HG03135 (cell line): ENCODE results near the gene PBLD.

Source experiments
- ATAC-seq: cut with Tn5 transposase; IDR thresholded peaks from one replicate; pipeline ENCODE4 v1.9.1; 2021; ENCODE audit warnings: mild to moderate bottlenecking, moderate library complexity; ENCODE audit not compliant: unreplicated experiment

The PBLD gene

GRCh38 chr10:68332259-68333057 is at the start of gene PBLD:
PBLD (minus strand) TSS chr10:68332928; CDS start chr10:68306844, 26,084 bp downstream.
- peak; percentile 22 for ATAC-seq

- no peak for ATAC-seq
Observed at GRCh38 chr10:68371604-68372003, 38.9 kb upstream of the PBLD start.

GRCh38 chr10:68367121-68367520 is 34.4 kb upstream of the PBLD start:
- no peak for ATAC-seq

- ATAC-seq, result no peak
Observed at GRCh38 chr10:68366600-68366999, 33.9 kb upstream of the PBLD start.

- no peak for ATAC-seq
Observed at GRCh38 chr10:68365611-68366010, 32.9 kb upstream of the PBLD start.

- ATAC-seq, result no peak
Observed at GRCh38 chr10:68364101-68364886, 31.6 kb upstream of the PBLD start.

GRCh38 chr10:68362590-68362989 is 29.9 kb upstream of the PBLD start:
- no peak for ATAC-seq

GRCh38 chr10:68359189-68359588 is 26.5 kb upstream of the PBLD start:
- no peak for ATAC-seq

GRCh38 chr10:68353537-68353936 is 20.8 kb upstream of the PBLD start:
- ATAC-seq, result no peak

GRCh38 chr10:68348265-68348741 is 15.6 kb upstream of the PBLD start:
- ATAC-seq, result no peak

GRCh38 chr10:68346774-68347173 is 14.0 kb upstream of the PBLD start:
- ATAC-seq, result no peak

- no peak for ATAC-seq
Observed at GRCh38 chr10:68345621-68346020, 12.9 kb upstream of the PBLD start.

- ATAC-seq, result no peak
Observed at GRCh38 chr10:68342909-68343516, 10.3 kb upstream of the PBLD start.

GRCh38 chr10:68340358-68341080 is 7.8 kb upstream of the PBLD start:
- ATAC-seq, result no peak

GRCh38 chr10:68336754-68337351 is 4.1 kb upstream of the PBLD start:
- ATAC-seq, result no peak

GRCh38 chr10:68334672-68335467 is 2.1 kb upstream of the PBLD start:
- no peak for ATAC-seq

GRCh38 chr10:68333440-68334431 is 1.0 kb upstream of the PBLD start:
- no peak for ATAC-seq

- ATAC-seq, result no peak
Observed at GRCh38 chr10:68333058-68333395, 299 bp upstream of the PBLD start.
